ENCODE data around the gene BCKDK. TPM values are rescaled to one million over a fixed set of nuclear protein-coding genes. Genes with fewer than 3 reads are reported as not detected.
"Not testable (repeated sequence)": the region's sequence is repeated elsewhere in the genome, so short reads cannot be mapped to it uniquely, and the experiment has no call there.

Gene BCKDK
- total RNA-seq, 1 experiment from 2014 or later, result 60.4 TPM

GRCh38 chr16:31138621-31139578 lies 30.7 kb downstream of the BCKDK start:
- ChIA-PET POLR2A (no interaction called here), CTCF (interaction anchor here (0.8 kb wide), 1 partner anchor 142 kb away, joined by 4 read pairs; no protein-coding TSS in a partner anchor)
- ATAC-seq (no peak), DNase-seq (ENCODE audit: low read depth, low spot score) (no peak)
- in situ Hi-C loops (cut with HindIII; ENCODE audit: low pct_unique_long_range_greater_than_20kb, low sequenced_read_pairs), result no loop called here
- Histone ChIP-seq H3K27me3 (ENCODE audit: control insufficient read depth, insufficient read depth, low read length) (no peaks in the 10 kb centered on the region), H3K4me1 (ENCODE audit: control insufficient read depth, insufficient read depth, low read length) (peaks cover 16% of the 10 kb centered on the region), H3K4me3 (ENCODE audit: low read depth in 2 of 2, low read length in 2 of 2) (no peak overlapping the region), H3K9me3 (ENCODE audit: control insufficient read depth, insufficient read depth, low read depth, low read length) (no peaks in the 10 kb centered on the region), H3K36me3 (ENCODE audit: control insufficient read depth, insufficient read depth, low read length) (no peaks in the 10 kb centered on the region), H3K27ac (ENCODE audit: low read length) (no peak overlapping the region)
- intact Hi-C loops (cut with micrococcal nuclease; ENCODE audit: unreplicated experiment), result no loop called here
- no peak for TF ChIP-seq POLR2AphosphoS5 (IDR thresholded peaks at IDR 0.05; ENCODE audit: low read depth, low read length)
- TF ChIP-seq SIN3A (IDR thresholded peaks at IDR 0.05; ENCODE audit: borderline replicate concordance, insufficient read depth, low read depth, low read length), result no peak
- TF ChIP-seq CTCF (IDR thresholded peaks at IDR 0.05), result no peak
- no peak for TF ChIP-seq REST (IDR thresholded peaks at IDR 0.05; ENCODE audit: insufficient read depth in 1 of 2, low read depth in 2 of 2, low read length in 1 of 2)
- no peak for TF ChIP-seq TCF7L2 (IDR thresholded peaks at IDR 0.05; ENCODE audit: low read depth, low read length)
- no TSS peak for BruUV-seq (replicated peaks)

GRCh38 chr16:31141071-31141469 lies 32.9 kb downstream of the BCKDK start:
- H3K27ac ChIP-seq (ENCODE audit: low read length); H3K4me3 ChIP-seq (ENCODE audit: low read depth in 2 of 2, low read length in 2 of 2); H3K36me3 ChIP-seq (ENCODE audit: control insufficient read depth, insufficient read depth, low read length); DNase-seq (ENCODE audit: low read depth, low spot score); H3K27me3 ChIP-seq (ENCODE audit: control insufficient read depth, insufficient read depth, low read length); H3K9me3 ChIP-seq (ENCODE audit: control insufficient read depth, insufficient read depth, low read depth, low read length); ATAC-seq; intact Hi-C loops (cut with micrococcal nuclease; ENCODE audit: unreplicated experiment); in situ Hi-C loops (cut with HindIII; ENCODE audit: low pct_unique_long_range_greater_than_20kb, low sequenced_read_pairs); BruUV-seq (replicated peaks); POLR2A ChIA-PET; CTCF ChIA-PET: not testable (repeated sequence)
- H3K4me1 ChIP-seq (ENCODE audit: control insufficient read depth, insufficient read depth, low read length), result peaks cover 16% of the 10 kb centered on the region
